GM23248 (cell line): ENCODE data around the gene FZD1. TPM values are rescaled to one million over a fixed set of nuclear protein-coding genes. Genes with fewer than 3 reads are reported as not detected.

Experiments
- DNase-seq: peaks from one replicate; pipeline ENCODE4 v3.0.0-alpha.2; 2015
- H2AFZ ChIP-seq: fragments of 200-600 bp; sonication (generic); 2 replicates; pipeline ENCODE4 v1.6.1; 2016; ENCODE audit warnings: antibody characterized with exemption
- H3F3A ChIP-seq: fragments of 200-600 bp; sonication (generic); 2 replicates; pipeline ENCODE4 v1.6.1; 2016; ENCODE audit warnings: mild to moderate bottlenecking, antibody characterized with exemption, mixed run types; ENCODE audit not compliant: insufficient read depth
- H3K27ac ChIP-seq: fragments of 200-600 bp; sonication (generic); 2 replicates; pipeline ENCODE4 v1.5.1; 2016; ENCODE audit warnings: mild to moderate bottlenecking
- H3K27me3 ChIP-seq: fragments of 200-600 bp; sonication (generic); replicated peaks from 2 replicates; pipeline ENCODE4 v1.6.1; 2016; ENCODE audit warnings: mild to moderate bottlenecking; ENCODE audit not compliant: insufficient read depth
- H3K36me3 ChIP-seq: fragments of 200-600 bp; sonication (generic); 2 replicates; pipeline ENCODE4 v1.6.1; 2016; ENCODE audit warnings: low read depth, mild to moderate bottlenecking
- H3K4me1 ChIP-seq: fragments of 200-600 bp; sonication (generic); 2 replicates; pipeline ENCODE4 v1.6.1; 2016; ENCODE audit warnings: mild to moderate bottlenecking; ENCODE audit not compliant: insufficient read depth
- H3K4me2 ChIP-seq: fragments of 200-600 bp; sonication (generic); one replicate; pipeline ENCODE4 v1.6.1; 2016; ENCODE audit warnings: mild to moderate bottlenecking; ENCODE audit not compliant: unreplicated experiment
- H3K4me3 ChIP-seq: fragments of 200-600 bp; sonication (generic); 2 replicates; pipeline ENCODE4 v1.5.1; 2016; ENCODE audit warnings: mild to moderate bottlenecking
- H3K79me2 ChIP-seq: fragments of 200-600 bp; sonication (generic); 2 replicates; pipeline ENCODE4 v1.6.1; 2016; ENCODE audit warnings: mild to moderate bottlenecking; ENCODE audit not compliant: insufficient read depth
- H3K9ac ChIP-seq: fragments of 200-600 bp; sonication (generic); 2 replicates; pipeline ENCODE4 v1.6.1; 2016; ENCODE audit warnings: mild to moderate bottlenecking
- H3K9me2 ChIP-seq: fragments of 200-600 bp; sonication (generic); 2 replicates; pipeline ENCODE4 v1.6.1; 2016; ENCODE audit warnings: mixed run types, mild to moderate bottlenecking, moderate library complexity; ENCODE audit not compliant: insufficient read depth
- H3K9me3 ChIP-seq: fragments of 200-600 bp; sonication (generic); one replicate; pipeline ENCODE4 v1.6.1; 2017; ENCODE audit warnings: low read depth
- H4K20me1 ChIP-seq: fragments of 200-600 bp; sonication (generic); 2 replicates; pipeline ENCODE4 v1.6.0; 2016; ENCODE audit not compliant: insufficient read depth
- EZH2 ChIP-seq: fragments of 200-600 bp; sonication (generic); IDR thresholded peaks from 2 replicates; pipeline ENCODE4 v1.6.1; 2018; ENCODE audit warnings: antibody characterized with exemption, mild to moderate bottlenecking; ENCODE audit not compliant: insufficient read depth, poor library complexity, severe bottlenecking
- EZH2phosphoT487 ChIP-seq: fragments of 200-600 bp; sonication (generic); IDR thresholded peaks from 2 replicates; pipeline ENCODE4 v1.6.1; 2018; ENCODE audit warnings: antibody characterized with exemption, moderate library complexity, mild to moderate bottlenecking, low read depth; ENCODE audit not compliant: insufficient read depth
- WGBS, 2 experiments: methylation state at CpG; one replicate each; pipeline ENCODE4 v1.1.6; 2015 to 2017; ENCODE audit warnings: low lambda C conversion rate in 2 of 2, low coverage in 1 of 2; ENCODE audit errors: missing lambda C conversion rate in 2 of 2; 5-methylcytosine and 5-hydroxymethylcytosine counted together
- in situ Hi-C: fragments of 300-500 bp; cut with MboI; formaldehyde crosslinking; loops from 2 replicates; pipeline ENCODE4 v1.15.0; 2020
- polyA plus RNA-seq: library from polyadenylated mRNA; unstranded; fragments of >200 nt; fragmentation: Nextera tagmentation; extraction: Ambion mirVana; gene quantifications from 2 replicates; pipeline ENCODE4 v1.2.1, GENCODE V29; 2016
- total RNA-seq: library from RNA; depleted of rRNA; stranded (reverse); fragments of >200 nt; shearing (Covaris generic); gene quantifications from 2 replicates; pipeline ENCODE4 v1.2.3, GENCODE V29; 2014; rRNA removed

FZD1 gene
- 15.1 and 18.5 TPM in 2 replicates for total RNA-seq
- 3.8 and 4.0 TPM in 2 replicates for polyA plus RNA-seq

- H3K4me3 ChIP-seq = peak within 1 kb of the TSS; percentile 86
- no peaks in the 10 kb centered on the region for H3K27me3 ChIP-seq
- 1 to 3% methylated on average over 50 to 79 of the region's 90 CpGs for WGBS, 2 experiments
- peak within 1 kb of the TSS; percentile 82 for H3K9ac ChIP-seq
- peak within 1 kb of the TSS; percentile 83 for H3K27ac ChIP-seq
- peak within 1 kb of the TSS; percentile 90 for H3K4me2 ChIP-seq
- no peaks in the 10 kb centered on the region for H3K9me3 ChIP-seq
- in situ Hi-C loops = loop anchor here (10.0 kb wide), 1 partner anchor 179 kb away; no protein-coding TSS in a partner anchor
- peaks cover 29% of the 10 kb centered on the region for H3K79me2 ChIP-seq
- peak; percentile 99 for DNase-seq
- no peaks in the 10 kb centered on the region for H3K36me3 ChIP-seq
- no peaks in the 10 kb centered on the region for H4K20me1 ChIP-seq
- TF ChIP-seq EZH2 (no peak), EZH2phosphoT487 (no peak)
- peaks cover 14% of the 10 kb centered on the region; the same call in 1 of the 2 replicates for H3F3A ChIP-seq
- H2AFZ ChIP-seq = peak within 1 kb of the TSS; percentile 95
- no peaks in the 10 kb centered on the region for H3K9me2 ChIP-seq
- peaks cover 21% of the 10 kb centered on the region; the same call in 1 of the 2 replicates for H3K4me1 ChIP-seq
Observed at GRCh38 chr7:91264046-91264923, at the start of gene FZD1. TSS of gene FZD1 (plus strand) at chr7:91264433. CDS start at chr7:91264881, 448 bp downstream.

- no peaks in the 10 kb centered on the region for H3K9me2 ChIP-seq
- no peaks in the 10 kb centered on the region for H3K27me3 ChIP-seq
- no peak for DNase-seq
- TF ChIP-seq EZH2 = no peak
- no peak for TF ChIP-seq EZH2phosphoT487
- H4K20me1 ChIP-seq = no peaks in the 10 kb centered on the region
- no peaks in the 10 kb centered on the region for H3K36me3 ChIP-seq
- in situ Hi-C loops = no loop called here
- H3F3A ChIP-seq = peaks cover 26% of the 10 kb centered on the region
- no peaks in the 10 kb centered on the region for H3K9me3 ChIP-seq
- H3K4me2 ChIP-seq = no peak overlapping the region
- no peak overlapping the region for H3K27ac ChIP-seq
- H3K4me3 ChIP-seq = no peak overlapping the region
- H3K9ac ChIP-seq = no peak overlapping the region
- no peak overlapping the region for H2AFZ ChIP-seq
- H3K79me2 ChIP-seq = no peaks in the 10 kb centered on the region
- peaks cover 27% of the 10 kb centered on the region for H3K4me1 ChIP-seq
- WGBS, 2 experiments = 52 to 54% methylated on average over 2 of the region's 2 CpGs
Observed at GRCh38 chr7:91226411-91226810, 37.8 kb upstream of the FZD1 start.

DNA sequence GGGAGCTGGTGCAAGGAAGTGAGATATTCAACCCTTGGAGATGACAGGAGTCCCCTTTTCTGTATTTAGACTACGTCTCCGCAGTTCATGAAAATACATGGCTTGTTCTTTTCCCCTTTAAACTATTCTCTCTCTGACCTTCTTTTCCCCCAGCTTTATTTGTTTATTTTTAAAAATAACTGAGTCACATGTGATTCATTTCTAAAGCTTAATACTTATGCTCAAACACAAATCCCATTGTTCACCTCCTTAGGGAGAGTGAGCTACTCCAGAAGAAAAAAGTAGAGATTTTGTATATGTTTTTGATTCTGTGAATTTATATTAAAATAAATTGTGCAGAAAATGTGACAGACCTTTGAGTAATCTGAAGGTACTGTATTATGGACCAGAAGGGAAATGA lies 35.9 kb upstream of the FZD1 start:
- no peaks in the 10 kb centered on the region for H3K36me3 ChIP-seq
- no peak overlapping the region; the same call in 1 of the 2 replicates for H3K9ac ChIP-seq
- peaks cover 27% of the 10 kb centered on the region for H3K4me1 ChIP-seq
- no peaks in the 10 kb centered on the region for H3K9me3 ChIP-seq
- 91 to 95% methylated on average over 2 of the region's 2 CpGs for WGBS, 2 experiments
- peak; percentile 60 for DNase-seq
- no peaks in the 10 kb centered on the region for H3K9me2 ChIP-seq
- peaks cover 26% of the 10 kb centered on the region for H3F3A ChIP-seq
- no peak overlapping the region for H3K4me3 ChIP-seq
- in situ Hi-C loops = no loop called here
- no peaks in the 10 kb centered on the region for H4K20me1 ChIP-seq
- TF ChIP-seq EZH2 = no peak
- no peak for TF ChIP-seq EZH2phosphoT487
- H2AFZ ChIP-seq = no peak overlapping the region
- peak overlapping the region; percentile 52 for H3K4me2 ChIP-seq
- H3K79me2 ChIP-seq = no peaks in the 10 kb centered on the region
- peak overlapping the region; percentile 43 for H3K27ac ChIP-seq
- no peaks in the 10 kb centered on the region for H3K27me3 ChIP-seq

- Histone ChIP-seq H3K27me3 (no peaks in the 10 kb centered on the region), H2AFZ (no peak overlapping the region), H4K20me1 (no peaks in the 10 kb centered on the region), H3K9ac (no peak overlapping the region; the same call in 1 of the 2 replicates), H3K4me1 (peaks cover 27% of the 10 kb centered on the region), H3K4me3 (no peak overlapping the region), H3K27ac (peak overlapping the region; percentile 43), H3K4me2 (peak overlapping the region; percentile 52), H3K36me3 (no peaks in the 10 kb centered on the region), H3K79me2 (no peaks in the 10 kb centered on the region), H3K9me2 (no peaks in the 10 kb centered on the region), H3K9me3 (no peaks in the 10 kb centered on the region), H3F3A (peaks cover 26% of the 10 kb centered on the region)
- TF ChIP-seq EZH2phosphoT487 (no peak), EZH2 (no peak)
- peak; percentile 36 for DNase-seq
- in situ Hi-C loops = no loop called here
- 92 to 96% methylated on average over 2 of the region's 2 CpGs for WGBS, 2 experiments
Observed at GRCh38 chr7:91228927-91229558, 35.2 kb upstream of the FZD1 start.
